ENCODE measurements around the gene NMUR2.

GRCh38 chr5:152372875-152373274, 32.2 kb downstream of the NMUR2 start:
- TF ChIP-seq NFIC (IDR thresholded peaks at IDR 0.05): no peak
- no peak for TF ChIP-seq EP300 (IDR thresholded peaks at IDR 0.05; ENCODE audit: borderline replicate concordance)
- TF ChIP-seq RAD21 (IDR thresholded peaks at IDR 0.05; ENCODE audit: low read depth): no peak
- TF ChIP-seq EGR1 (IDR thresholded peaks at IDR 0.05): no peak
- no peak for TF ChIP-seq CREB1 (IDR thresholded peaks at IDR 0.05; ENCODE audit: low read depth)
- TF ChIP-seq USF1 (IDR thresholded peaks at IDR 0.05): no peak
- no peak for TF ChIP-seq TAF1 (IDR thresholded peaks at IDR 0.05; ENCODE audit: low read depth)
- TF ChIP-seq MAX (IDR thresholded peaks at IDR 0.05): no peak
